Testis (tissue), 3 donors: ENCODE measurements around the gene ACAA1. TPM values are rescaled to one million over a fixed set of nuclear protein-coding genes. Genes with fewer than 3 reads are reported as not detected.

Experiments used
- DNase-seq: peaks from one replicate; pipeline ENCODE4 v3.0.0-alpha.2; 2019
- H3K27ac ChIP-seq, 2 donors: fragments of 200-600 bp; sonication (generic); one replicate each; pipeline ENCODE4 v1.5.1; 2019
- H3K27me3 ChIP-seq: fragments of 200-600 bp; sonication (generic); one replicate; pipeline ENCODE4 v1.5.1; 2019
- H3K36me3 ChIP-seq: fragments of 200-600 bp; sonication (generic); one replicate; pipeline ENCODE4 v1.5.1; 2017; ENCODE audit warnings: low read depth; ENCODE audit errors: missing control alignments
- H3K4me1 ChIP-seq: fragments of 200-600 bp; sonication (generic); one replicate; pipeline ENCODE4 v1.5.1; 2019
- H3K4me3 ChIP-seq, 2 donors: fragments of 200-600 bp; sonication (generic); one replicate each; pipeline ENCODE4 v1.5.1; 2017 to 2019
- H3K9me3 ChIP-seq: fragments of 200-600 bp; sonication (generic); one replicate; pipeline ENCODE4 v1.5.1; 2017
- POLR2A ChIP-seq: fragments of 450-650 bp; IDR thresholded peaks from one replicate; pipeline ENCODE4 v1.6.1; 2017; ENCODE audit warnings: antibody characterized with exemption, mild to moderate bottlenecking, moderate library complexity
- WGBS, 2 donors: methylation state at CpG; one replicate each; pipeline ENCODE4 v1.1.5; 2018; 5-methylcytosine and 5-hydroxymethylcytosine counted together
- intact Hi-C: fragments of 100-400 bp; cut with DNase I; formaldehyde crosslinking; loops from one replicate; pipeline ENCODE4 v1.15.1; 2023; ENCODE audit warnings: low total_unique reads
- polyA plus RNA-seq: library from polyadenylated mRNA; stranded (reverse); fragments of 350-450 nt; fragmentation: Illumina TruSeq; extraction: RNeasy Lipid Tissue Mini Kit (QIAGEN cat#74804); gene quantifications from one replicate; pipeline ENCODE4 v1.2.3, GENCODE V29; 2014; ENCODE audit warnings: low read depth, low replicate concordance; ENCODE audit not compliant: insufficient read depth
- total RNA-seq, 2 donors: library from RNA; depleted of rRNA; stranded (reverse); fragments of >200 nt; gene quantifications; one replicate each; pipeline ENCODE4 v1.2.3, GENCODE V29; 2016
- TF ChIP-seq, protein P1 (sequence below), 3 experiments: fragments of 450-650 bp in 2 of 3; fragments of 200-600 bp in 1 of 3; sonication (generic) in 1 of 3; IDR thresholded peaks; one replicate each; pipeline ENCODE4 v1.5.1; 2016 to 2019; ENCODE audit warnings: antibody characterized with exemption in 3 of 3, mild to moderate bottlenecking in 2 of 3, moderate library complexity in 1 of 3

Gene ACAA1
- total and polyA plus RNA-seq, 3 donors from 2014 or later = 50.7 to 60.9 (median 58.3) TPM

DNA sequence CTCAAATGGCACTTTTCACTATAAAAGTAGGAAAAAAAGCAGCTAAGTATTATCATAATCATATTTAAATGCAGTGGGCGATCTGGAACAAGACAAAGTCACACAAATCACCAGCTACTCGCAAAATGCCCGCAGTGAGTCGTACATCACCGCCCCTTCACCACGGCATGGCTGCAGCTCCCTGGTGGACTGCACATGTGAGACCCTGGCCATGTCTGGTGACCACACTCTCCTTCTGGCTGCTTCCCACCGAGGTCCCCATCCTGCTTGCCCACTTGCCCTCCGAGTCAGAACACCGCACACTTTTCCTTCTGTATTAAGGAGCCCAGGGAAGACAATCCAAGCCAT, 38.6 kb downstream of the ACAA1 start:
- intact Hi-C loops = no loop called here
- no peaks in the 10 kb centered on the region for H3K9me3 ChIP-seq
- H3K27me3 ChIP-seq = no peaks in the 10 kb centered on the region
- no peaks in the 10 kb centered on the region for H3K36me3 ChIP-seq
- no peak for DNase-seq
- H3K4me3 ChIP-seq = no peak overlapping the region
- 84 to 90% methylated on average over 9 of the region's 9 CpGs for WGBS, 2 donors
- TF ChIP-seq, protein P1, sequence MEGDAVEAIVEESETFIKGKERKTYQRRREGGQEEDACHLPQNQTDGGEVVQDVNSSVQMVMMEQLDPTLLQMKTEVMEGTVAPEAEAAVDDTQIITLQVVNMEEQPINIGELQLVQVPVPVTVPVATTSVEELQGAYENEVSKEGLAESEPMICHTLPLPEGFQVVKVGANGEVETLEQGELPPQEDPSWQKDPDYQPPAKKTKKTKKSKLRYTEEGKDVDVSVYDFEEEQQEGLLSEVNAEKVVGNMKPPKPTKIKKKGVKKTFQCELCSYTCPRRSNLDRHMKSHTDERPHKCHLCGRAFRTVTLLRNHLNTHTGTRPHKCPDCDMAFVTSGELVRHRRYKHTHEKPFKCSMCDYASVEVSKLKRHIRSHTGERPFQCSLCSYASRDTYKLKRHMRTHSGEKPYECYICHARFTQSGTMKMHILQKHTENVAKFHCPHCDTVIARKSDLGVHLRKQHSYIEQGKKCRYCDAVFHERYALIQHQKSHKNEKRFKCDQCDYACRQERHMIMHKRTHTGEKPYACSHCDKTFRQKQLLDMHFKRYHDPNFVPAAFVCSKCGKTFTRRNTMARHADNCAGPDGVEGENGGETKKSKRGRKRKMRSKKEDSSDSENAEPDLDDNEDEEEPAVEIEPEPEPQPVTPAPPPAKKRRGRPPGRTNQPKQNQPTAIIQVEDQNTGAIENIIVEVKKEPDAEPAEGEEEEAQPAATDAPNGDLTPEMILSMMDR (IDR thresholded peaks at IDR 0.05) = no peak
- TF ChIP-seq POLR2A = no peak
- H3K4me1 ChIP-seq = peaks cover 5% of the 10 kb centered on the region
- no peak overlapping the region for H3K27ac ChIP-seq

DNA sequence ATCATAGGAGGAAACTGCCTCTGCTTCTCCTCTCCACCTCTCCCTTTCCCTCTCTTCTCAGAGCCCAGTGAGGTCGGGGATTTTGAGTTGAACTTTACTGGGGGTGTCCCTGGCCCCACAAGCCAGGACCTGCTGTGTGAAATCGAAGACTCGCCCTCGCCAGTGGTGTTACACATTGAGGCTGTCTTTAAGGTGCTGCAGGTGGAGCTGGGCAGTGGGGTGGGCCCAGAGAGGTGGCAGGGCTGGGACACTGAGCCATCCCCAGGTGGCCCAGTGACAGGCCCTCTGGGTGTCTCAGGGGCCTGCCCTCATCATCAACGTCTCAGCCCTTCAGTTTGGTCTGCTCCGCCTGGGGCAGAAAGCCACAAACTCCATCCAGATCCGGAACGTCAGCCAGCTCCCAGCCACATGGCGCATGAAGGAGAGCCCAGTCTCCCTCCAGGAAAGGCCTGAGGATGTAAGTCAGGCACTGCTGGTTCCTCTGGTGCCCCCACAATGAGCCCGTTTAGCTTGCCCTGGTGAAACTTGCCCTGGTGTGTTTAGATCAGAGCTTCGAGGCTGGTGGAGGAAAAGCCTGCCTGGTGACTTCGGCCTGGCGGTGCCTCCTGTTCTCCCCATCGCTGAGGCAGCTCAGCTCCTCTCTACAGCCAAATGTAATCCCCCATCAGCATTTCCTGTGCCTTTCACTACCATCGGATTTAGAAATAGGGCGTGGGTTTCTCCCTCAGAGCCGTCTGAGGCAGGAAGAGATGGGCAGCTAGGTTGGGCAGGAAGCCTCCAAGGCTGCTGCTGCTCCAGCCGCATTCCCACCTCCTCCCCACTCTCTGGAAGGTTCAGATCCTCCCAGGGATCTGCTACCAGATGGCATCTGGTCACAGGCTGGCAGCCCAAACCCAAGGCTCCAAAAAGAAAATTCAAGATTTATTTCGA, 39.2 kb downstream of the ACAA1 start:
- Histone ChIP-seq H3K9me3 (no peaks in the 10 kb centered on the region), H3K27ac (no peak overlapping the region), H3K4me1 (peaks cover 5% of the 10 kb centered on the region), H3K36me3 (no peaks in the 10 kb centered on the region), H3K27me3 (no peaks in the 10 kb centered on the region), H3K4me3 (no peak overlapping the region)
- WGBS, 2 donors = 84 to 87% methylated on average over 11 to 19 of the region's 19 CpGs
- no peak for TF ChIP-seq POLR2A
- TF ChIP-seq, protein P1 (IDR thresholded peaks at IDR 0.05) = no peak
- intact Hi-C loops = no loop called here
- no peak for DNase-seq

DNA sequence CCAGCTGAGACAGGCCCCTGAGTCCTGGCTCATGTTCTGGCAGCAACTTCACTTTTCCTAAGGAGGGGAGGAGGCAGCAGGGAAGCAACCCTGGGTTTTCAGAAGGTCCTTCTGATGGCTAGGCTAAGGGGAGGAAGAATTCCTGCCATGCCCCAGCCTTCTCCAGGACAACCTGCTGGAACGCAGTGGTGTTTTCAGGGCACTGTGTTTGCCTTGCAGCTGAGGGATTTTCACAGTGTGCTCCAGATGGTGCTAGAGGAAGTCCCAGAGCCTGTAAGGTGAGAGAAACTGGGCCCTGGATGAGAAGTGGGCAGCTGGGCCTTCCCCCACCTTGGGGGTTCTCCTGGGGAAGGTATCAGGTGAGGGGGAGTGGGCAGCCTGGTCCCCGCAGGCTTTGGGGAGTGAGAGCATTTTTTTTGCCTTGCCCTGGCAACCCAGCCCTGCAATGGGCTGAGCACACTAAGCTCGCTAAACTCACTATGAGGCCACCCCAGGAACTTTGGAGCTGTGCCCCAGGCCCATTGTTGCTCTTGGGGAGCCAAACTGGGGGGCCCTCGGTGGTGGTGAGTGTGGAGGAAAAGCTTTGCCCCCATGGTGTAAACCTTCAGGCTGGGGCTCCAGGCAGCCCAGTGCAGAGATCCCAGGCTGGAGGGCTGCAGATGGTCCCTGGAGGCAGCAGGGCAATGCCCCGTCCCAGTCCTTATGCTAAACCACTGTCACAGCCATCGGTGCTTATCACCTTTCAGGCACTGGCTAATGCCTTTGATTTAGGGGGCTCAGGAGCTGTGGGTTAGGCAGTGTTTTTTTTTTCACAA, 41.1 kb downstream of the ACAA1 start:
- TF ChIP-seq POLR2A = no peak
- TF ChIP-seq, protein P1 (IDR thresholded peaks at IDR 0.05) = no peak
- 79 to 90% methylated on average over 2 to 6 of the region's 6 CpGs for WGBS, 2 donors
- no peaks in the 10 kb centered on the region for H3K36me3 ChIP-seq
- DNase-seq = no peak
- intact Hi-C loops = no loop called here
- no peaks in the 10 kb centered on the region for H3K27me3 ChIP-seq
- H3K4me1 ChIP-seq = no peaks in the 10 kb centered on the region
- no peak overlapping the region for H3K27ac ChIP-seq
- no peaks in the 10 kb centered on the region for H3K9me3 ChIP-seq
- no peak overlapping the region for H3K4me3 ChIP-seq

DNA sequence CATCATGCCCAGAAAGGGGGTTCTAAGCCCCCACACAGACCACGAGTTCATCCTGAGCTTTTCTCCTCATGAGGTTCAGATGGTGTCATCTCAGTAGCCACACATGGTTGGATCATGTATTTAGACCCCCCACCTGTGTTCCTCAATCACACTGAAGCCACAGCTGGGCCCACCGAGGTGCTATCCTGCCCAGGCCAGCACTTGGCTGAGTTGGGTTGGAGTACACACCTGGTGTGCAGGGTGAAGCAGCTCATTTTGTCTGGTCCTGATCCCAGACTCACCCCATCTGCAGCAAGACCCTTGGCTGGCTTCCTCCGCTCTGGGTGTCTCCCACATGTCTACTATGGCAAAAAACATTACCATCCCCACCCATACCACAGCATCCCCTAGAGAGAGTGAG, 41.9 kb downstream of the ACAA1 start:
- Histone ChIP-seq H3K4me1 (no peaks in the 10 kb centered on the region), H3K27me3 (no peaks in the 10 kb centered on the region), H3K36me3 (no peaks in the 10 kb centered on the region), H3K9me3 (no peaks in the 10 kb centered on the region), H3K27ac (no peak overlapping the region), H3K4me3 (no peak overlapping the region)
- TF ChIP-seq POLR2A = no peak
- TF ChIP-seq, protein P1 (IDR thresholded peaks at IDR 0.05) = no peak
- WGBS, 2 donors = 82 to 95% methylated on average over 3 of the region's 3 CpGs
- DNase-seq = no peak
- intact Hi-C loops = no loop called here
